GF-D8 (cell line): ENCODE data around the gene MAPRE3.

Source experiments
- DNase-seq: peaks from one replicate; lab custom pipeline; 2025; lab: John Stamatoyannopoulos, UW

MAPRE3 gene

DNA sequence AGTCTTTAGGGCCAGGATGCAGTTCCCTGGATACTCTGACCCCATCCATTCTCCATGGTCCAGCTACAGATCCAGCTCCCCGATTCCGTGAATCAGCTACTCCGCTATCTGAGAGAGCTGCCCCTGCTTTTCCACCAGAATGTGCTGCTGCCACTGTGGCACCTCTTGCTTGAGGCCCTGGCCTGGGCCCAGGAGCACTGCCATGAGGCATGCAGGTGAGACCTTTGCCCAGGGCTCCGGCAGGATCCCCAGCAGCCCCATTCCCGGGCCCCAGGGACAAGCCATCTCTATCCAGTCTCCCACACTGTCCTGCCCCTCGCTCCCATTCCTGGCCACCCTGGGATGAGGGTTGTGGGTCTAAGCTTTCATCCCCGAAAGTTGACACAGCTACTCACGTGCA, 69.8 kb downstream of the MAPRE3 start:
- no peak for DNase-seq

DNA sequence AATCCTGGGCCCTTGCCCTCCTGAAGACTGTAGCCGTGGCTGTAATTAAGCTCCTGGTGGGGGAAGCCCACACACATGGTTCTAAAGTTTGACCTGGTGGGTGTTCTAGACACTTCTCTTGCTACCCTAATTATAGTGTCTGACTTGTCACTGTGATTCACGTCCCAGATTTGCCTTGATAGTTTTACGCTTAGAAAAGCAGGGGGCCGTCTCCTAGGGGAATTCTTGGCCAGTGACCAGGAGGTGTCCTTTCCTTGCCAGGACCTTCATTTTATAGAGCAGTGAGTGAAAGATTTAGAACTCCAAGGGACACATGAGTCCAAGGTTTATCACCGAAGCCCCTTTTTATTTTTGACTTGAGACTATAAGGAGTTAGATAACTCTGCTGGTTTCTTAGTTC, 71.3 kb downstream of the MAPRE3 start:
- DNase-seq, result no peak

DNA sequence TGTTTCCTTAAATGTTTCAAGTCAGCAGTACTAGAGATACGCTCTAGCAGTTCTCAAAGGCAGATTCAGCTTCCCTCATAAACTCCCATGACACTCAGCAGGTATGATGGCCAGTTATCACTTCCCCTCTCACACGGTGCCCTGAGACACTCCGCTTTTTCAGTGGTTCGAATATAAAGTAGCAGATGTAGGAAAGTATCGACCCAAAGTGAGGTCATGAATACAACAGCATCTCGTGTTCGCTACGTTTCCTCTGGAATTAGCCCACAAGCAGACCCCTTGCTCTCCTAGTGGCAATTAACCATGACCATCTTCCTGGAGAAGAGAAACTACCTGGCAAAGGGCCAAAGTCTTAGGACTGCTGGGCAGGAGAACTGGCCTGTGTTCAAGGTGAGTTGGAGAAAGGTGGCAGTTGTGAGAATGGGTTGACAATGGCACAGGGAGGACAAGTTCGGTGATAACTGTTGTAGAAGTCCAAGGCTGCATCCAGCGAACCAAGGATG, 71.8 kb downstream of the MAPRE3 start:
- no peak for DNase-seq

DNA sequence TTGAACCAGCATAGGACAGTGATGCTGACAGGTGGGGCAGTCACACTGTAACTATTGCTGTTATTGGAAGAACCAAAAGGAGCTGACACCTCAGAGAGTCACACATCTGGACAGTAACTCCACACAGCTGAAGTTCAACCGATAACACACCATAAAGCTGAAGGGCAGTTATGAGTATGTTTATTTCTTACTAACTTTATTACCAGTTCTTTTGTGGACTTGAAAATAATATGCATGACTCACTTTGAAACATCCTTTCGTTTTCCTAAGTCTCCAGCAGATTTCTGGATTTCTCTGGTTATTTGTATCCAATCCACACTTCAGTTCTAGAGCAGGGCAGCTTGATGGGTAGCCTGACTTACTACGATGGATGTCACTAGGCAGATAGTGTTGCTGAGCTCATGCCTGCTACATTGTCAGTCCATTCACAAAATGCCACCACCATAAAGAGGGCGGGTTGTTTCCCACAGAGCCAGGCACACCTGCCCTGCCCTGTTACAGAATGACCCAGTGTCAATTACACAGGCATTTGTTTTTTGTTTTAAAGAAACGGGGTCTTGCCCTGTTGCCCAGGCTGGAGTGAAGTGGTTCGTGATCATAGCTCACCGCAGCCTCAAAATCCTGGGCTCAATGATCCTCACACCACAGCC, 72.7 kb downstream of the MAPRE3 start:
- DNase-seq, result no peak

DNA sequence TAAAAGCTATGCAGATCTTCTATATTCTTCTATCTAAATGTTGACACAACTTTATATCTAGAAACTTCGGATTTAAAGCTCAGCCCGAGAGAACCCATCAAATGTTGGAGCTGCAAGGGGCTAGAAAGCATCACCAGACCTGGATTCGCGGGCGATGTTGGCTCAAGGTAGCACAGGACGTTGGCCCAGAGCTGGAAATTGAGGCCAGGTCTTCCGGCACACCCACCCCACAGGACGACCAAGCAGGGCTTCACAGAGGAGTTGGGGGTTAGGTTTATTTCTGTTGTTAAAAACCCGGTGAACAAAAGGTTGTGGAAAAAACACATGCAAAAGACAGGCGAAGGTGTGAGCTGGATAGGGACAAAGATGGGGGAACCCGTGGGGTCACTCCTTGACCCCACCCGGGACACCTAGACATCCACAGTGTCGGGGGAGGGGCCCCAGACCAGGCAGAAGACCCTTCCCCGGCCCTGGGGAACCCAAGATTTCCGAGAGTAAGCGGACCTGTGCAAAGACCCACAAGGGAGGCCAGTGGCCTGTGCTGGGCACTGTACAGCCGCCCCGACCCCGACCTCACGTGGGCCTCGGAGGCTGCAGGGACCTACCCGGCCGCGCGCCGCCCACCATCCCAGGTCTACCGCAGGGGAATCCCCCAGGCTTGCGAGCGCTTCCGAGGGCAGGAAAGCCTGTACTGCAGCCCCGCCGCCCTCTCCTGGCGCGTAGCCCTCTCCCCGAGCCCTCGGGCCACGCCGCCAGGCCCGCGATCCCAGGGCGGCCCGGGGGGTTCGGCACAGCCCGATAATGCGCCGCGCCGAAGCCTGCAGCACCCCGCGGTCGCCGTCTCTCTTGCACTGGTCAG, 79.2 kb downstream of the MAPRE3 start:
- no peak for DNase-seq

DNA sequence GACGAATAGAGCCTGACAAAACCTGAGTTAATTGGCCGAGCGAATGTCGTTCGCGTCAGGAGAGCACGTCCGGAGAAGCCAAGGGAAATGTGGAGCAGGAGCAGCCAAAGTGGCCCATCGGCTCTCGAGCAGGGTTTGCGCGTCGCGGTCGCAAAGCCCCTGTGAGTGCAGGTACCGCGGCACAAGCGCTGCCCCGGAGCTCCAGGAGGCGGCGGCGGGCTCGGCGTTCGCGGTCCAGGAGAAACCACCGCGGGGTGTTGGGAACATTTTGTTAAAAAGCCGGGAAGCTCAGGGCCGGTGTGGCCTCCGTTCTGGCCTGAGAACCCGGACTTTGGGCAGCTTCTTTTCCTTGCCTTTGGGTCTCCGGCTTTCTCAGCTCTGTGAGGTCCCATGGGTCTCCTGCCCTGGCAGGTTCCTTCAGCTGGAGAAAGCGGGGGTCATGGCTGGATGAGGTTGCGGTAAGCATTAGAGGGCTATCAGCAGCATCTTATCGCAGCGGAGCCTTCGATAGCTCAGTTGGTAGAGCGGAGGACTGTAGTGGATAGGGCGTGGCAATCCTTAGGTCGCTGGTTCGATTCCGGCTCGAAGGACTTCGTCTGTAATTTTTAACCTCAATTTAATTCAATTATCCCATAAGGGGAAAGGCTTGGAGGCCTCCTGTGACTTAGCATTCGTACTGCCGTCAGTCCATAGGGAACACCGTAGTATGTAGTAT, 80.0 kb downstream of the MAPRE3 start:
- DNase-seq, result peak; percentile 86

DNA sequence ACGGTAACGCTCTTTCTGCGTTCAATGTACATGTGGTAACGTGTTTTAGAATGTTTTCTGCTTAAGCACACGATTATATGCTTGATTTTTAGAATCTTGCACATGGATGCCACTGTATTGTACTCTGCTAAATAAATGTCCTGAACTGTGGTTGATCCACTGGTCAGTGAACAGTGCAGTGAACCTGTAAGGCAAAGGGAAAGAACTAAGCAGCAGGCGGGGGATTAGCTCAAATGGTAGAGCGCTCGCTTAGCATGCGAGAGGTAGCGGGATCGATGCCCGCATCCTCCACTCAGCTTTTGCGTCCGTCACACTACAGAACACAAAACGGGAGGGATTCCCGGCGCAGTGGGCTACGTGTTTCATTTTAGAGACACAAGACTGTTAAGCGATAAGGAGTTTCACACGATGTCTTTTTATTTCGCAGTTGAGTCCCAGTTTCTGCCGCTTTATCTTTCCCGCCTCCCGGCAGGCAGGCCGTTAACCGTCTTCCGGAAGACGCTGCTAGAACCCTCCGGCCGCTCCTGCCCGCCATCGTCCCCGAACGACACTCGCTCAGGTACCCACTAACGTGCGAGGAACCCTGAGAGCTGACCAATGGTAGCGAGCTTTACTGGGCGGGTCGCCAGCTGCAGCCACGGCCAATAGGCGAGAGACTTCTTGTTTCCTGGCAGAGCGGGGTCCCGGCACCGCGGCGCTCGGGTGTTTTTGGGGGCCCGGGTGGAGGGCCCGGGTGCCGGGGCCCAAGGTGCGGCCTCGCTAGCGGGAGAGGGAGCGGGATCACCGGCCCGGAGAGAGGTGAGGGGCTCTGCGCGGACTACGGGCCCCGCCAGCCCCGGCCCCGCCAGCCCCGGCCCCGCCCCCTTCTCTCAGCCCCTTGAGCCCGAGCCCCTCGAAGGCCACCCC, 80.8 kb downstream of the MAPRE3 start, which contains the start of gene AGBL5:
AGBL5 (plus strand) TSS at position 673 of the 906 bp plus-strand sequence. CDS start 1,291 bp downstream, outside the sequence.
- peak; percentile 90 for DNase-seq

DNA sequence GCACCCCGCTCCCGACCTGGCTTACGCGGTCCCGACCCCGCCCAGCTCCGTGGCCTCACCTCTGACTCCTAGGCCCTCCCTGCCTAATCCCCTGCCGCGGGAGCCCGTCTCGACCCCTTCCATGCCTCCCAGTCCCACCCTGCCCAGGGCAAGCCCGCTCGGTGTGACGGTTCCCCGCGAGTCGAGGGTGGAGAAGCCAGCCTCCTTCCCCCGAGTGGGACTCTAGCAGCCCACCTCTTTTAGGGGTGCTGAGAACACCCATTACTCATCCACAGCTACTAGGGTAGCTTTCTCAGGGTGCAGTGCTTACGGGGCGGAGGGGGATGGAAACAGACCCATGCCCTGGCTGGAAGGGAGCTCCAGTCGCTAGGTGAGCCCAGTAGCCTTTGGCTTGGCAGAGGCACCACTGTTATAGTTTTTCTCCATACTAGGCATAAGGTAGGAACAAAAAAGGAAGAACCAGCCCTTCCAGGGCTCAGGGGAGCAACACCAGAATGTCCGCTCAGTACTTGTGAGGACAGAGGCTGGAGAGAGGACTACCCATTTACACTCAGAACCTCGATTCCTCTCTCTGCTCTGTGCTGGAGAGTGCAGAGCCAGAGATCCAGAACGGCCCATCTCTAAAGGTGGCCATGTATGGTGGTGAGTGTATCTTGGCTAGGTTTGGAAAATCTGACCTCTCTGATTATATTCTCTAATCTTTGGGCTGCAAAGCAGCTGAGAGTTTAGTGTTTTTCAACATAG, 81.6 kb downstream of the MAPRE3 start:
- no peak for DNase-seq

DNA sequence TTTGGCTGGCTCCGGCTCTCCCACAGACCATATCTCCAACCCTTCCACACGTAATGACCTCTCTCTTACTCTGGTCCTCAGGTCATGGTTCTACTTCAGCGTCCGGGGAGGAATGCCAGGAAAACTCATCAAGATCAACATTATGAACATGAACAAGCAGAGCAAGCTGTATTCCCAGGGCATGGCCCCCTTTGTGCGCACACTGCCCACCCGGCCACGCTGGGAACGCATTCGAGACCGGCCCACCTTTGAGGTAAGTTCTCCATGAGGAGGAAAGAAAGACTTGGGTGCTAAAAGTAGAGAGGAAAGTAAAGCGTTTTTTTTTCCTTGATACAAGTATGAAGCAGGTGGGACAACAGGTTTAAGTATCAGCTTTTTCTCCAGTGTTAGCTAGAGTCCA, 82.9 kb downstream of the MAPRE3 start:
- no peak for DNase-seq

DNA sequence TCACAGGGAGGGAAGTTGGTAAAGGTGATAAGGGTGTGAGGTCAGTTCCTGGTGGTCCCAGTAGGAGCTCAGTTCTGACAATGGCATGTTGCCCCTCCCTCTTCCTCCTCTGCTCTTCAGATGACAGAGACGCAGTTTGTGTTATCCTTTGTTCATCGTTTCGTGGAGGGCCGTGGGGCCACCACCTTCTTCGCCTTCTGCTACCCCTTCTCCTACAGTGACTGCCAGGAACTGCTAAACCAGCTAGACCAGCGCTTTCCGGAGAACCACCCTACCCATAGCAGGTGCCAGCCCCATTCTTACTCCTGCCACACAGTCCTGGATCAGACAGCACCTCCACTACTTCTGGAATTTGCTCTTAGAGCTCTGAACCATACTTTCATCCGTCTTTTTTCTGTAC, 83.3 kb downstream of the MAPRE3 start:
- no peak for DNase-seq

DNA sequence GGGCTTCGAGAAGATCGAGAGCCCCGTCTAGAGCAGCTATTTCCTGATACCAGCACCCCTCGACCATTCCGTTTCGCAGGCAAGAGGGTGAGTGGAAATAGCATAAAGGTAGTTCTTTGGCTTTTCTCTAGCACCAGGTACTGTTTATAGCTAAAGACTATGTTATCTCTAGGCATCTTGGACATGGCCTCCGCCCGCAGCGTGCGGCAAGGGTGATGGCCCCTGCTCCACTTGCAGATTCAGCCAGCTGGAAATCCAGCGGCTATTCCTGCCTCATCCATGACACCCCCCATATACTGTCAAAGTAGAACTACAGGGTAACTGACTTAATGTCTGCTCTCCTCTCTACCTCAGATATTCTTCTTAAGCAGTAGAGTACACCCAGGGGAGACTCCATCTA, 84.3 kb downstream of the MAPRE3 start:
- DNase-seq, result no peak

DNA sequence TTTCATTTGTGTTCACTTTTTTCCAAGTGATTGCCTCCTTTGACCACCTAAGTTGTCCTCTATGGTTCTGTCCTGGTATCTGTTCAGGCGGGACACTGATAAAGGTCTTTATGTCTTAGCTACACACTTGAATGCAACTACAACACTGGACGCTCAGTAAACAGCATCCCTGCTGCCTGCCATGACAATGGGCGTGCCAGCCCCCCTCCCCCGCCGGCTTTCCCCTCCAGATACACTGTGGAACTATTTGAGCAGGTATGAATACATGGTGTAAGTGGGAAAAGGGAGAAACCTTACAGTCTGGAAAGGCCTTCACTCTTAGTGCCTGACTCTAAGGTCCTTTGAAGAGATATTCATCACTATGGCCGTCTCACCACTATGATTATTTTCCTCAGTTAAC, 86.7 kb downstream of the MAPRE3 start:
- no peak for DNase-seq

DNA sequence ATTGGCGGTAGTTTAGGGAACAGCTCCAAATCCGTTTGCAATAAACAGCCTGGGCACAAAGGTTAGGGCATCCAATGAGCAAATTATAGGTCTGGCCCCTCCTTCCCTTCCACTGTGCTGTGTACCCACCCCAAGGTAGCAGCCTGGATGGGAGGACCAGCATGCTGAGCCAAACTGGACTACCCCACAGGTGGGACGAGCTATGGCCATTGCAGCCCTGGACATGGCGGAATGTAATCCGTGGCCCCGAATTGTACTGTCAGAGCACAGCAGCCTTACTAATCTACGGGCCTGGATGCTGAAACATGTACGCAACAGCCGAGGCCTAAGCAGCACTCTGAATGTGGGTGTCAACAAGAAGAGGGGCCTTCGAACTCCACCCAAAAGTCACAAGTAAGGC, 87.8 kb downstream of the MAPRE3 start:
- DNase-seq, result no peak

DNA sequence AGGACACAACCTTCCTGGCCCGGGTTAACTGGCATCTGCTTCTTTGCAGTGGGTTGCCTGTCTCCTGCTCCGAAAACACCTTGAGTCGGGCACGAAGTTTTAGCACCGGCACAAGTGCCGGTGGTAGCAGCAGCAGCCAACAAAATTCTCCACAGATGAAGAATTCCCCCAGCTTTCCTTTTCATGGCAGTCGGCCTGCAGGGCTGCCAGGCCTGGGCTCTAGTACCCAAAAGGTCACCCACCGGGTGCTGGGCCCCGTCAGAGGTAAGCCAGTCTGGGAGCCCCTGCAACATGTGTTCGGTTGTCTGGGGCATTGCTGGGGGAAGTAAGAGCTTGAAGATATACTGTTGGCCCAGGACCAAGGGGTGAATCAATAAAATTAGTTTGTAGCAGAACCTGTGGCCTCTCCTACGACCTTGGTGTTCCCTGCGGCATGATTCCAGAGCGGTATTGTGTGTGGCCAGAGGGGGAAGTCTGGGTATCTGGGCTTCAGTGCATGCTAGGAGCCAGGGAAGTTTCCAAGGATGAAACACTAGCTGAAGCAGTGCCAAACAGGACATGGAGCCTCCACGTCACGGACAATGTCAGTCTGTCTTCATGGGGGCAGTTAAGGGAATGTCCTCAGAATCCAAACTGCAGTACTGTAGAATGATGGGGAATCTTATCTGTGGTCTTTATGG, 88.8 kb downstream of the MAPRE3 start:
- DNase-seq, result no peak

DNA sequence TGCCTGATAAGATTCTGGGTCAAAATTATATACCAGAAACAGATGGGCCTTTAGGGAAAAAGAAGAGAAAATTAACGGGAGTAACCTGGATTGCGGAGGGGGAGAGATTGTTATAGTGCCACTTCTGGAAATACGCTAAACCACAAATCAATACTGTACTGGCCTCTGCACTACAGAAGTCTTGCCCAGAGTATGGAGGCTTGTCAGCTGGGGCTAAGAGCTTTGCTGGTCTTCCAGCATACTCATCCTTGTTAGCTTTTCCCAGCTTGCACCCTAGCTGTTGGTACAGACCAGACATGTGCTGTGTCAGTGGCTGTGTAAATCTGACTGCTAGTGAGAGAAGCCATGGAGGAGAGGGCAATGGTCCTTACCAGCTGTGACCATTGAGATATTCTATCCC, 89.9 kb downstream of the MAPRE3 start:
- no peak for DNase-seq

DNA sequence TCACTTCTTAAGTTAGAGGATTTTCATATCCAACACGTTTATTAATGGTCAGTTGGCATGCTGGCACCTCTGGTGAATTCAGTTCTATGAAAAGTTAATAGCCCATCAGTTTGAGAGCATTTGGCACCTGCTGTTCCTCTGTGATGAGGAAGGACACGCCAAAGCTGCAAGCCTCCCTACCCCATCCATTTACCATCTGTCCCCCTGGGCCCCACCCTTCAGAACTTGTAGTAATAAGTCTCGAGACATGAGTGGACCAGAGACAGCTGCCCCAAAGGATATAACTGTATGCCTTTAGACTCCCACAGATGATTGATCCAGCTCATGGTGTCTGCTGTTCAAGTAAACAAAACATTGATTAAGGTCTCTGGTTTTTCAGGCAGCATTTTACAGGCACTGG, 94.7 kb downstream of the MAPRE3 start:
- DNase-seq, result no peak

DNA sequence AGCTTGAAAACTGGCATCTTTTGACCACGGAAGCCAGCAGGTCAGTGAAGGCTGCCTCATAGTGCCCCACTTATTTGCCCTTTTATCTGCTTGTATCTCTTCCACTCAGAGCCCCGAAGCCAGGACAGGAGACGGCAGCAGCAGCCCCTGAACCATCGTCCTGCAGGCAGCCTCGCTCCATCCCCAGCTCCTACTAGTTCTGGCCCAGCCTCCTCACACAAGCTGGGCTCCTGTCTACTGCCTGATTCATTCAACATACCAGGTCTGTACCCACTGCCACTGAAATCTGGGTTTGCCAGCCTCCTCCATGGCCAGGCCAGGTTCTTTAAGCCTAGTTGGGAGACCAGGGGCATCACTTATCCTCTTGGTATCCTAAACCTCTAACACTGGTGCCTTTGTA, 96.9 kb downstream of the MAPRE3 start:
- DNase-seq, result no peak

DNA sequence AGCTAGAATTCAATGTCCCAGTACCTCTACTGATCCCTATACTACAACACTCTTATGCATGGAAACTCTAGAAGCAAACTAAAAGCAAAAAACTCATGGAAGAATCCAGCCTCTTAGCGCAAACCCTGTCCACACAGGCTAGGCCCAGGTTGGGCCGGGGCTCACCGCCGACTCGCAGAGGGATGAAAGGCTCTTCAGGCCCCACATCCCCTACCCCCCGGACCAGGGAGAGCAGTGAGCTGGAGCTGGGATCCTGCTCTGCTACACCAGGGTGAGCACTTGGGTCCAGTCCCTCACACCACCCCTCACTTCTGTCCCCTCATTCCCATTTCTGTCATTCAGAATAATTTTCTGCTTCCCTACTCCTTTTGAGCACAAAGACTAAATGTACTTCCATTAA, 99.0 kb downstream of the MAPRE3 start:
- DNase-seq, result no peak

DNA sequence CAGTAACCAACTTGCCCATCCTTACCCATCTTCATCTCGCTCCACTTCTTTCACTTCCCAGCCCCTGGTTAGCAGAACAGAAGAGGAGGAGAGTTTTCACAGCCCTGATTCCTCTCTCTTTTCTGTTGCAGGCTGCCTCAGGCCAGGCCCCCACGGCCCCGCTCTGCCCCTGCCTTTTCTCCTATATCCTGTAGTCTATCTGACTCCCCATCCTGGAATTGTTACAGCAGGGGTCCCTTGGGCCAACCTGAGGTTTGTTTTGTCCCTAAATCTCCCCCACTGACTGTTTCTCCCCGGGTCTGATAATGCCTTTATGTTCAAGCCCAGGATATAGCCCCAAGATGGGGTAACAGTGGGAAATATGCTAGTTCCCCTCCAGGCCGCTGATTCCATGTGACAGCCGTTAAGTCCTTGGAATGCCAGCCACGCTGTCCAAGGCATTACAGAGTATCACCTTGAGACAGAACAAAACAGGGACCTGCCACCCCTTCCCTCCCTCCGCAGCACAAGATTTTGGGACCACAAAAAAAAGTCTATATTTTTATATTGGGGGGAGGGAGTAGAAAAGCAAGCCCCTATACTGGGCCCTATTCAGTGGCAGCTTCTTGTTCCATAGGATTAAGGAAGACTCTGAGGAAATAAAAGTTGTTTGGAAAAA, 99.7 kb downstream of the MAPRE3 start:
- DNase-seq, result no peak
